GM19468 (cell line): ENCODE data around the gene EPOP.

Source experiments
- ATAC-seq: cut with Tn5 transposase; IDR thresholded peaks from one replicate; pipeline ENCODE4 v1.9.1; 2021; ENCODE audit warnings: mild to moderate bottlenecking, moderate library complexity, moderate number of reproducible peaks; ENCODE audit not compliant: unreplicated experiment; ENCODE audit errors: extremely low read depth

EPOP gene

DNA sequence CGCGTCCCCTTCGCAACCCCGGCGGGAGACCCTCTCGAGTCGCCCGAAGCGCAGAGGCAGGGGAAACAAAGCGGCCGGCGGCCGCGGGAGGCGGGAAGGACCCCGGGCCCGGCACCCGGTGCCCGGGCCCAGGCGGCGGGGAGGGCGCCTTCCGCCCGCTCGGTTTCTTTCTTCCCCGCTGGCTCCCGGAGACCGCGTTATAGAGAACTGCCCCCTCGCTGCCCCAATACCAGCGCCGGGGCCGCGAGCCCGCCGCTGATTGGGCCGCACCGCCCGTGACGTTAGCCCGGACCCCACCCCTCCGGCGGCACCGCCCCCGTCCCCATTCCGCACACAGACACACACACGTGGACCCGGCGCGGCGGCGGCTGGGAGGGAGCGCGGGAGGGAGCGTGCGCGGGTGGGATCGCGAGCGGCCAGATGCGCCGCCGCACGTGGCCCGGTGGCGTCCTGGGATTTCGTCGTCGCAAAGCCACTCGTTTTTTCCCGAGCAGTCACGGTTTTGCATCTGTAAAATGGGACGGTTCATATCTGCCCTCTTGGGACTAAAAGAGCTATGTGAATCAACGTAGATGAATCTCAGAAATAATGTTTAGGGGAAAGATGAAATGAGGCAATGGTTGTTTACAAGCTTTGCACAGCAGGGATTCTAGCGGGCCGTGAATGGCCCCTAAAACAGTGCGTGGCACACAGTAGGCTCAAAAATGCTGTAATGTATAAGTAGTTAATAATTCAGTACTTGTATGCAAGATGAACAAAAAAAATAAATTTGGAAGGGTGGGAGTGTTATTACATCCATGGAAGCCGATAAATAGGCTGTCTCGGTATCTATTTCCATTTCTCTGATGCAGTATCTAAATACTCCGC is at the start of gene EPOP:
TSS of gene EPOP (minus strand) at position 209 of the 867 bp plus-strand sequence. CDS start 462 bp downstream, outside the sequence.
- no peak for ATAC-seq

DNA sequence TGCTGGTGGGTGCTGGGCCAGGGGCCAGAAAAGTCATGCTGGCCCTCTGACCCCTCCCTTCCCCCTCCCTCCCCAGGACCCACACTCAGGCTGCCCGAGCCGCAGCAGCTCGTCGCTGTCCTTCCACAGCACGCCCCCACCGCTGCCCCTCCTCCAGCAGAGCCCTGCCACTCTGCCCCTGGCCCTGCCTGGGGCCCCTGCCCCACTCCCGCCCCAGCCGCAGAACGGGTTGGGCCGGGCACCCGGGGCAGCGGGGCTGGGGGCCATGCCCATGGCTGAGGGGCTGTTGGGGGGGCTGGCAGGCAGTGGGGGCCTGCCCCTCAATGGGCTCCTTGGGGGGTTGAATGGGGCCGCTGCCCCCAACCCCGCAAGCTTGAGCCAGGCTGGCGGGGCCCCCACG is 47.0 kb upstream of the EPOP start:
- ATAC-seq: no peak

GRCh38 chr17:38720941-38721340 is 46.2 kb upstream of the EPOP start:
- ATAC-seq: no peak

DNA sequence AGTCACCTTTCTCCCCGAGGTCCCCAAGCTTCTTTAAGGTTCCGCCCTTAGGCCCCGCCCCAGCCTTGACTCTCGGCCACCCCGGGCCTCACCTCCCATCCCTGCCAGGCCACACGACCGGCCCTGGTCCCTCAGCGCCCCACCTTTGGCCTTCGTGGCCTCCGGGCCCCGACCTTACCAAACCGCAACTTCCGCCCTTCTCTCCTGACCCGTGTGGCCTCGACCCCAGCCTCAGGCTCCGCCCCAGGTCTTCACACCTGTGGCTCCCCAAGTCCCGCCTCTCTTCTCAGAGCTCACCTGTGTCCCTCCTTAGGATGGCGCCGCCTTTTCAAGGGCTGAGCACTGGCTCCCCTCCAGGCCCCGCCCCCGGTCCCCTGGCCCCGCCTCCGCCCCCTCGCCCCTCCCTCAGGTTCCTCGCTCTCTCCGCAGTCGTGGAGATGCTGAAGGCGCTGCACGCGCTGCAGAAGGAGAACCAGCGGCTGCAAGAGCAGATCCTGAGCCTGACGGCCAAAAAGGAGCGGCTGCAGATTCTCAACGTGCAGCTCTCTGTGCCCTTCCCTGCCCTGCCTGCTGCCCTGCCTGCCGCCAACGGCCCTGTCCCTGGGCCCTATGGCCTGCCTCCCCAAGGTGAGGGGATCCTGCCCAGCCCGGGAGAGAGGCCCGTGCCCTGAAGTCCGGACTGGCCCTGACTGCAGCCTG is 45.3 kb upstream of the EPOP start:
- ATAC-seq: no peak

GRCh38 chr17:38719289-38719942 is 44.7 kb upstream of the EPOP start:
- ATAC-seq: no peak

- no peak for ATAC-seq
These were observed 42.5 kb upstream of the EPOP start for GRCh38 chr17:38717139-38717745.

DNA sequence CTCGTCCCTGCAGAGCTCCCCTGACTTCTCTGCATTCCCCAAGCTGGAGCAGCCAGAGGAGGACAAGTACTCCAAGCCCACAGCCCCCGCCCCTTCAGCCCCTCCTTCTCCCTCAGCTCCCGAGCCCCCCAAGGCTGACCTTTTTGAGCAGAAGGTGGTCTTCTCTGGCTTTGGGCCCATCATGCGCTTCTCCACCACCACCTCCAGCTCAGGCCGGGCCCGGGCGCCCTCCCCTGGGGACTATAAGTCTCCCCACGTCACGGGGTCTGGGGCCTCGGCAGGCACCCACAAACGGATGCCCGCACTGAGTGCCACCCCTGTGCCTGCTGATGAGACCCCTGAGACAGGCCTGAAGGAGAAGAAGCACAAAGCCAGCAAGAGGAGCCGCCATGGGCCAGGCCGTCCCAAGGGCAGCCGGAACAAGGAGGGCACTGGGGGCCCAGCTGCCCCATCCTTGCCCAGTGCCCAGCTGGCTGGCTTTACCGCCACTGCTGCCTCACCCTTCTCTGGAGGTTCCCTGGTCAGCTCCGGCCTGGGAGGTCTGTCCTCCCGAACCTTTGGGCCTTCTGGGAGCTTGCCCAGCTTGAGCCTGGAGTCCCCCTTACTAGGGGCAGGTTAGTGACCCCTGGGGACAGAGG is 41.7 kb upstream of the EPOP start:
- ATAC-seq: no peak

DNA sequence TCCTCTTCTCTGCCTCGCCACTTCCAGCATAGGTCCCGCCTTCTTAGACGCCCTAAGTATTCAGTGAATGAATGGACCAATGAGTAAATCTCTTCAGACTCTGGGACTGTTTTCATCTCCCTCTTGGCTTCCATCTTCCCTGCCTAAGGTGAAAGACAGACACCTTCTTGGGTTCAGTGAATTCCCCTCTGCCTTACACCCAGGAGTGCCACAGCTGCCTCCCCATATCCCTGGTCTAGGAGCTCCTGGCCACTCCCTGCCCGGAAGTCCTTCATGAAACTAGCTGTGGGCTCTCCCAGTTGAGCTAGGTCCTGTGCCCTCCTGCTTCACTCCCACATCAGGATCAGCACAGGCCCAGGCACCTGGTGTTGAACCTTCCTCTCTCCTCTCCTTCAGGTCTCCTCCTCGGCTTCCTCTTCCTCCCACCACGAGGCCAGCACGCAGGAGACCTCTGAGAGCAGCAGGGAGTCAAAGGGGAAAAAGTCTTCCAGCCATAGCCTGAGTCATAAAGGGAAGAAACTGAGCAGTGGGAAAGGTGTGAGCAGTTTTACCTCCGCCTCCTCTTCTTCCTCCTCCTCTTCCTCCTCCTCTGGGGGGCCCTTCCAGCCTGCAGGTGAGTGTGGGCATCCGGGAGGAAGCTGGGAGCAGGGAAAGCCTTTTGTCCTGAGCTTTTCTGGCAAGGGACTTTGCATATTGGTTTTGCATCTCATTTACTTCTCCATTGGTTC is 40.6 kb upstream of the EPOP start:
- ATAC-seq: no peak

DNA sequence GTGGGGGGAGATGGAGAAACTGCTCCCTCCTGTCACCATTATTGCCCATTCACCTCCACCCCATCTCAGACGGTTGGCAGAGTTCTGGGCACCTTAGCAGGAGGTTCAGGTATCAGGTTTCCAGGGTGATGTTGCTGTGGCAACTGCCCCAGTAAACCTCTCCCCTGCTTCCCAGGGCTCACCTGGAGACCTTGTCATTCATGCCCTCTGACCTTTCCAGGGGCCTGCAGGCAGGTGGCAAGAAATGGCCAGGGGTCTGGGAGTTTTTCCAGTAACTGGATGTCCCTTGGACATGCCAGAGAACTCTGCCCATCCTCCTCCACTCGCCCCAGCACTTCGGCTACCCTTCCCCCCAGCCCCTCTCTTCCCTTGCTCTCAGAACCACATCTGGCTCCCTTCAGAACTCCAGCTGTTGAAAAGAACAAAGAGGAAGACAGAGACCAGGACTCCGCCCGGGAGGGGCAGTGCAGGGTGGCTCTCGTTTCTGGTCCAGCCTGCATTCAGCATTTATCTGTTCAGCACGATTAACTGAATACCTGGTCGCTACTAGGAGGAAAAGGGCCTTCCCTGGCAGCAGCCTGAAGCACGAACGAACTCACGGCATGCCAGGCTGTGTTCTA is 38.8 kb upstream of the EPOP start:
- ATAC-seq: no peak

- ATAC-seq: no peak
These were observed 37.8 kb upstream of the EPOP start for GRCh38 chr17:38712593-38712992.

GRCh38 chr17:38711792-38712571 is 37.2 kb upstream of the EPOP start:
- no peak for ATAC-seq

GRCh38 chr17:38710985-38711384 is 36.2 kb upstream of the EPOP start:
- no peak for ATAC-seq

DNA sequence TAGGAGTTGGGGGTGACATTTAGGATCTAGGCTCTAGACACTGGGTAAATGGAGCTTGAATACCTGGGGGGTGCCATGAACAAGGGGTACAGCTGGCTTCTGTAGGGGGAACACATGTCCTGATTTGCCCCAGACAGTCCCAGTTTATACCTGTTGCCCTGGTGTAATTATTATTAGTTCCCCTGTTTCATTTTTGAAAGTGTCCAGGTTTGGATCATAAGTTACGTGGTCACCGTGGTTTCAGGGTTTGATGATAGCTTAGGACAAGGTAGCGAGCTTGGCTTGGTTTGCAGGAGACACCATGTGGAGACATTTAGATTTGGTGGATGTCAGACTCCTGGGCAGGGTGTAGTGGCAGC is 35.8 kb upstream of the EPOP start:
- ATAC-seq: no peak

DNA sequence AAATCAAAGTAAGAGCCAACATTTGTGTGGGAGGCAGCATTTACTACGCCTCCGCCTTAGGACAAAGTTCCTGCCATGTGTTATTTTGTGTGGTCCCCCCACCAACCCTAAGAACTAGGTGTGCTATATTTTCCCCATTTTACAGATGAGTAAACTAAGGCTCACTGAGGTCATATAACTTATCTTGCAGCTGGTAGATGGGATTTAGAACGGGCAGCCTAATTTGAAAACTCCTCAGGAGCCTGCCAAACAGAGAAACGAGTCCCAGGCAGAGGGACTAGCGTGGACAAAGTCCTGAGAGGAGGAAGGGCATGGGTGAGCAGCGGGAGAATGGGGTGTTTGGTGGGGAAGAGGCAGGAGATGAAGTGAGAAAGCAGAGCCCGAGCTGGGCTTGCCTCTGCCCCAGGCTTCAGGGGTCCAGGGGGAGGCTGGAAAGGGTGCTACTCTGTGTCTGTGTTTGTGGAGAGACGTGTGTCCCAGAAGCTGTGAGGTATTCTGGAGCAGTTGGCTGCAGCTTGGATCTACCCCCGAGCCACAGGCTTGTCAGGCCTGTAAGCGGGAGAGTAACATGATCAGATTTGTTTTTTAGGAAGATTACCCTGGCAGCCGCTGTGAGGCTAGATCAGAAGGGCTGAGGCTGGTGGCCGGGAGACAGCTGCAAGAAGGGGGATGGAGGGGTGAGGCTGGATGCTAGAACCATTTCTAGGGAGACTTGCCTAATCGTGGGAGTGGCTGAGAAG is 35.3 kb upstream of the EPOP start:
- ATAC-seq: no peak

DNA sequence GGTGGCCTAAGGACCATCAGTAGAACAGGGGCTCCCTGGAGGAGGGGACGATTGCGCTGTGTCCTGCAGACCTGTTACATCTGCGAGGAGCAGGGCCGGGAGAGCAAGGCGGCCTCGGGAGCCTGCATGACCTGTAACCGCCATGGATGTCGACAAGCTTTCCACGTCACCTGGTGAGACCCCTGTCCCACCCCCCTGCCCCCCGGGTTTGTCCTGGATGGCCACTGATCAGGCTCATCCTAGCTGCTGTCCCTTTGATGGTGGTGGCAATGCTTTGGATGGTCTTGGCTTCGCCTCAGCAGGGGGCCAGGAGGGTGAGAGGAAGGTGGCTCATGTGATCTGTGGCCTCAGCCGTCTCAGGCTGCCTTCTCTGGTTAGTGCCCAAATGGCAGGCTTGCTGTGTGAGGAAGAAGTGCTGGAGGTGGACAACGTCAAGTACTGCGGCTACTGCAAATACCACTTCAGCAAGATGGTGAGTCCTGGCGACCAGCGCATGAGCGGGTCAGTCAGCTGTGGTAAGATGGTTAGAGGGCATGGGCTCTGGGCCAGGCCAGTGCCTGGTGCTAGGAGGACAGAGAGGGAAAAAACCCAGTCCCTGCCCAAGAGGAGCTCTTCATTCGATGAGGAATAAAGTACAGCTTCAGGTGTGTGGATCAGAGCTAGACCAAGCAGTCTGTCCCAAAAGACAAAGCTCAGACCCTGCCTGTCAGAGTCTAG is 34.5 kb upstream of the EPOP start:
- ATAC-seq: no peak

DNA sequence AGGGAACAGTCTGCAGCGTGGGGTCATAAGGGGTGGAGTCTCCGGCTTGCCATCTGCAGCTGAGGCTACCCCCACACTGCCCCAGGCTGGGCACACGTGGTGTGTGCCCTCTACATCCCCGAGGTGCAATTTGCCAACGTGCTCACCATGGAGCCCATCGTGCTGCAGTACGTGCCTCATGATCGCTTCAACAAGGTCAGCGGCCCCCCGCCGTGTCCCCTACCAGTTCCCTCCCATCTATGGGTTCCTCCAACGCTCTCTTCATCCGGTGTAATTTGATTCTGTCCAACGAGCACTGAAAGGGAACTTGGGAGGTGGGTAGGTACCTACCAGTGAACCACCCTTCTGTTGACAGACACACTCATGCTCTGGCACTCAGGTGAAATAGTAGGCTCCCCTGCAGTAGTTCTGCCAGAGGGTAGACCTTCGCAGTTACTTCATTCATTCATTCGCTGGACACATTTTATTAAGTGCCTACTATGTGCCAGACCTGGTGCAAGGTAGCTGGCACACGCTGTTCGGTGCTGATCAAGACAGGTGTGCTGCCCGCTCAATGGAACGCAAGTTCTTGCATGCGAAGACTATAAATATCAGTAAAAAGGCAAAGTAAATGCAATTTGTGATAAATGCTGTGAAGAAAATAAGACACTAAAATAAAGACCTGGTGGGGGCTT is 33.1 kb upstream of the EPOP start:
- no peak for ATAC-seq
